Measurements from ENCODE around the gene LINGO1.

The LINGO1 gene

GRCh38 chr15:77631745-77632533, 773 bp downstream of the LINGO1 start:
- peak; percentile 62 for DNase-seq (ENCODE audit: low spot score)

DNA sequence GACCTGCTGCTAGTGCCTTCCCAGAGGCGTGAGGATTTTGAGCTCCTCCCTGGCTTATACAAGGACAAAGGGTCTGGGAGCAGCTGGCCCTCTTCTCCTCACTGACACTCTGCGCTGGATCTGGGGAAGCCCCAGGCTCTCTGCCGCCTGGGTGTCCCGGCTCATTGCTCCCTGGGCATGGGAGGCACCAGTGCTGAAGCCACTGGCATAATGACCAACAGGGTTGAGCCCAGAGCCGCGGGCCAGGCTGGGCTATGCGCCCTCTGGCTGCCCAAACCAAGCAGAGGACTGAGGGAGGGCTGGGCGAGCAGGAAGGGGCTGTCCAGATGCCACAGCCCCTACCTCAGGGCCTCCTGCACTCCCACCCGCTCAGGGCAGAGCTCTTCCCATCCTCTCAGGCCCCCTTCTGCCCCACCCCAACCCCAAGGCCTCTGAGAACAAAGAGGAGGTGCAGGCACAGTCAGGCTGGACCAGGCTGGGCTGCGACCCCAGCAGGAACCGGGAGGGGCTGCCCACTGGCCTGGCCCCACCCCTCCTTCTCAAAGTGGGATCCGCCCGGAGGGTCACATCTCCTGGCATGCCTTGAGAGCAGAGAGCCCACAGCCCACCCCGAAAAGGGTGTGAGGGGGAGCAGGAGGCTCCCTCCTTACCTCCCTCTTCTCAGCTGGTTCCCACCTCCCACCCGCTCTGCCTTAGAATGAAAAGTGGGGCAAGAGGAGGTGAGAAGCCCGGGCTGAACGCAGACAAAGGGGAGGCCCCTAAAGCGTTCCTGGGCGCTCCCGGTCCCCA, 1.6 kb downstream of the LINGO1 start:
- DNase-seq (ENCODE audit: low spot score) = no peak

DNA sequence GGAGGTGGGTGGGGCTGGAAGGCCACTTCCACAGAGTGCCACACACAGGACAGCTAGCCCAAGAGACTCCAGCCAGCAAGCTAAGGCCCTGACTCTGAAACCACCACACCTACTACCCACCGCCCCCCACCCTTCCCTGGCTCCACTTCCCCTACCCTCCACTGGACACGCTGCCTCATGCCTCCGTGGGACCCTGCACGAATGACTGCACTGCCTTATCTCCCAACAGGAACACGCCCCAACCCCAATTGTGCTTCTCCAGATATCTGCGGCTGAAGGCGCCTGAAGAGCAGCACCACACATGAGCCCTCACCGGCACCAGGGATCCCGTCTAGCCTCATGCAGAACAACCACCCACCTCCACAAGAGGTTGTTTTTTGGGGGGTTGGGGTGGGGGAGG, 2.7 kb downstream of the LINGO1 start:
- DNase-seq (ENCODE audit: low spot score) = no peak

DNA sequence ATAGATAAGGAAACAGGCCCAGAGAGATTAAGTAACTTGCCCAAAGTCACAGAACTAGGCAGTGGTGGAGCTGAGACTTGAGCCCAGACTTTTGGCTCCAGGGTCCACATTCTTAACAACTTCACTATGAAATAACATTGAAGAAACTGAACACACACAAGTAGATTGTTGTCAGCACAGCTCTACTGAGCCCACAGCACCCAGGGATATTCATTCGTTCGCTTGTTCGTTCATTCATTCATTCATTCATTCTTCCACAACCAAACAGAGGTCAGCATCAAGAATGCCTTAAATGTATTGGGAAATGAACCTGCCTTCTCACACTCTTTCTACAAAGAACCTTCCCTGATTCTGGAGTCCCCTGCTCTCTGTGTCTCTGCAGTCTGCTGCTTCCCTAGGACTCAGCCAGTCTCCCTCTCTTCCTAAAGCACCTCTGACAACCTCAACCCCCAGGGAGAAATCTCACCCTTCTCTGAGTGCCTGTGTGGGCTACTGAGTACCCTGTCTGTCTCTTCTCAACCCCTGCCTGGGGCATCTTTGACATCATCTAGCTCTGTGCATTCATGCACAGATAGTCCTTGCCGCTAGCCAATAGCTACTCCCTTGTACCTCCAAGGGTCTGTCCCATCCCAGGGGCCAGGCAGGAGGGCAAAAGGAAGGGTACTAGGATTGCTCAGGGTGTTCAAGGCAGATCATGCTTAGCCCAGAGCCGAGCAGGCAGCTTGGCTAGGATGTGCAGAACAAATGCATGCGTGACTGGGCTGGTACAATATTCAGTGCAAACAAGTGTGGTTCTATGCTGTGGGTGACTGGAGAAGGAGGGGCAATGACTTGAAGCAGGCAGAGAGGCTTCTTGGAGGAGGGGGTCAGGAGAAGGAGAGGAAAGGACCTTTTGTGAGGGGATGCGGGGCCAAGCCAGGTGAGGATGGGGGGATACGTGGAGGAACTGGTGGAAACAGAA, 3.4 kb downstream of the LINGO1 start:
- DNase-seq (ENCODE audit: low spot score) = no peak

- DNase-seq (ENCODE audit: low spot score) = no peak
Measured at GRCh38 chr15:77628010-77628409, 4.7 kb downstream of the LINGO1 start.

GRCh38 chr15:77627581-77627980, 5.1 kb downstream of the LINGO1 start:
- DNase-seq (ENCODE audit: low spot score) = no peak

DNA sequence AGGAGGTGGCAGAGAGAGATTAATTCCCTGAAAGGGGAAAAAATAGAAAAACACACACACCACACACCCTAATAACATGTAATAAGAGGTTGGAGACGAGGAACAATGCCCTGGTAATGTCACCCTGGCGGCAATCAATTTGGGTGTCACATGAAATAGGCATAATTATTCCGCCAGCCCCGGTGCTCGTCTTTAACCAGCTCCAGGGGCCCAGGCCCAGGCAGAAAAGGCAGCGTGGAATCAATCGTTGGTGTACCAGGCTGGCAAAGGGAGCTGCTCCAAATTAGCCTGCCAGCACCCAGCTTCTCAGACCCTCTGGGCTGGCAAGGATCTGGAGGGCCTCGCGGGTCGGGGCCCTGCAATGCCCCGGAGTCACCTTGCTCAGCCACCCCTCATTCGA, 5.6 kb downstream of the LINGO1 start:
- DNase-seq (ENCODE audit: low spot score) = no peak

- no peak for DNase-seq (ENCODE audit: low spot score)
Measured at GRCh38 chr15:77626002-77626401, 6.7 kb downstream of the LINGO1 start.

- no peak for DNase-seq (ENCODE audit: low spot score)
Measured at GRCh38 chr15:77625376-77625775, 7.3 kb downstream of the LINGO1 start.

DNA sequence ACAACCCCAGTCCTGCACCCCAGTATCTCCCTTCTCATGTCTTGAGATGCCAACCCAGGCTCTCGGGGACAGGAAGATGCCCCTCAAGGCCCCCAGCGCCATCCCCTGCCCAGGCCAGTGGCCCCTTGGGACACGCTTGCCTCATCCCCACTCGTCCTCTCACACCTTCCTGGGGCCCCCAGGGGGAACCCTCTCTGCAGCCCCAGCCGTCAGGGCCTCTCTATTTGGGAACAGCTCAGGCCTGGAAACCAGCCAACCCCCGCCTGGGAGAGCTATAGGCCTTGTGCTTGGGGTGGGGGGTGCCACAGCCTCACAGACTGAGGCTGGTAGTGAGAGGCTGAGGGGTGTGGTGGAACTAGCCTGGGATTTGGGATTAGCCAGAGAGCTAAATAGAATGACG, 7.8 kb downstream of the LINGO1 start:
- no peak for DNase-seq (ENCODE audit: low spot score)

- no peak for DNase-seq (ENCODE audit: low spot score)
Measured at GRCh38 chr15:77623755-77624524, 8.8 kb downstream of the LINGO1 start.

- peak; percentile 62 for DNase-seq (ENCODE audit: low spot score)
Measured at GRCh38 chr15:77622934-77623754, 9.6 kb downstream of the LINGO1 start.

DNA sequence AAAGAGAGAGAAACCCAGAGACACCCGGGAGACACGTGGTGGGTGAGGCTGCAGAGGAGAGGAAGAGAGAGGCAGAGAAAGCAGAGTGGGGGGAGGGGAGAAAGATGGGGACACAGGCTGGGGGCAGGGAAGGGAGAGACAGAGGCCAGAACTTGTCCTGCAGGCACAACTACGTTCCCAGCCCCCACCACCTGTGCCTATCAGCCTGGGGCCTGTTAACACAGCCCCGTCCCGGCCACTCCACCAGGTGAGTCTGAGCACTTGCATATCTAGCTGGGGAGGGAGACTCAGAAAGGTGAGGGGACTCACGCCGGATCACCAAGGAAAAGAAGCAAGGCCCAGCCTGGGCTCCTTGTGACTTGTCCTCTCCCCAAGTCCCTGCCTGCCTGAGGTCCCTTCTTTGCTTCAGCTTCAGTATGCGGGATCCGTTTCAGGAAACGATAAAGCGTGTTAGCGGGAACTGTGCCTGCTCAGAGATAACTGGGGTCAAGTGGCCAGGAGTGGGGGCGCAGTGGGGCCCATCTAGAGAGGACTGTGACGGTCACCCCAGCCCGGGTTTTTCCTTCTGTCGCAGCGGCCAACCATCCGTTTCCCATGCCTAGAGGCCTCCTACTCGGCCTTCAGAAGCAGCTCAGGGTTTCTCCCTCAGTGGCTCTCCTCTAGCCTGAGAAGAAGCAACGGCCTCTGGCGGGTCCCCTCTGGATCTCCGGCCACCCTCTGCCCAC, 10.3 kb downstream of the LINGO1 start:
- DNase-seq (ENCODE audit: low spot score) = no peak

DNA sequence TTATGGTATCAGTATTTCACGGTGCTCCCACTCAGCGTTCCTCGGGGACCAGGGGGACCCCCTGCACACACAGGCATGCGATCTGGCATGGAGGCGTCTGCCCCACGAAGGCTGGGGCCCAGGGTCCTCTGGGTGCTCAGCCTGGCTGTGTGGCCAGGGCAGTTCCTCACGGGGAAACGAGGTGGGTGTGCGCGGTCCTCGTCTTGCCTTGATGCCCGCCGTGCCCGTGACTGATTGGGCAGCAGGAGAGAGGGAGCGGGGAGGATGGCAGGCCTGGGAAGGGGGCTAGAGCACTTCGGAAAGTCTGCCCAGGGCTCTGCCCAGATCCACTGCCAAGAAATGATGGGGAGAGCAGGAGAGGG, 10.9 kb downstream of the LINGO1 start:
- DNase-seq (ENCODE audit: low spot score) = no peak

GRCh38 chr15:77620960-77621647, 11.6 kb downstream of the LINGO1 start:
- no peak for DNase-seq (ENCODE audit: low spot score)

GRCh38 chr15:77620297-77620696, 12.4 kb downstream of the LINGO1 start:
- DNase-seq (ENCODE audit: low spot score) = no peak

DNA sequence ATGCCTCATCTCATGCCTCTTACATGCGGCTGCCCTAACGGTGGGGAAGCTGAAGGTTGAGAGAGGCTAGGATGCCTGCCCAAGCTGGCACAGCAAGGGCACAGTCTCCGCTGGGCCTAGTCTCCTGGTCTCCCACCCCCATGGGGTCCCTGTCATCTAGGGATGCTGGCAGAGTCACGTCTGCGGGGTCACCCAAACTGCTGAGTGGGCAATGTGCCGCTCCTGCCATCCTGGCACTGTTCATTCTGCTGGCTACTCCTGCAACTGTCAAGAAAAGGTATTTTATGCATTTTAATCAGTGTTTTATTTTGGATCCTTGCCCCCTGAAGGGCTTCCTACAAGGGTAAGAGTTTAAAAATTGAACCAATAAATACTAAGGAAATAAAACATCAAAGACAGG, 12.8 kb downstream of the LINGO1 start:
- no peak for DNase-seq (ENCODE audit: low spot score)

DNA sequence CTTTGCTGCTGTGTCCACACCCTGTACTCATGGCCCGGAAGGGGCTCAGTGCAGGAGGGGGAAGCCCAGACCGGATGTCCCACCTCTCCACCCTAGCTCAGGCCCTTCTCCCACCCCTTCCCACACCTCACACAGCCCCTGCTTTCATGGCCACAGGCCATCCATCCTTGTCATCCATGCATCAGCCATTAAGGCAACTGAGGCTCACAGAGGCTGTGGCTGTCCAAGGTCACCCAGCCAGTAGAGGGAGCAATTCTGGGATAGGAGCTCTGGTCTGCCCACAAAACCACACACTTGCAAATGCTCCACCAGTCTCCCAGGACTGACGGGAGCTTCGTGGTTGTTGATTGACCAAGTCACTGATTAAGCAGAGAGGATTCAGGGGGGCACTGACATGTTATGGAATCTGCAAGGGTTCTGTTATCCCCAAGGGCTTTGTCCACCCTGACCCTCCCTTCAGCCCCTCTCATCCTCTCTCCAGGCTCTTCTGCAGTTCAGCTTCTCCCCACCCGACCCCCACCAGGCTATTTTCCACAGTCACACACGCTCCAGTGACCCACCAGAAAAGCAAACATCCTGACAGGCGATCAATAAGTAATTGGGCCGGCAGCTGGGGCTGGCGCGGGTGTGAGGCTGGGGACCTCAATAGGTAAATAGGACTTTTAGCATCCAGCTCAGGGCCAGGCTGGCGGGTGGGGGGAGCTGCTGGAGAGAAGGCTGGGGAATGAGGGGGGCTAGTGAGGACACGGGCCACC, 15.1 kb downstream of the LINGO1 start:
- no peak for DNase-seq (ENCODE audit: low spot score)

GRCh38 chr15:77616072-77616471, 16.6 kb downstream of the LINGO1 start:
- DNase-seq (ENCODE audit: low spot score) = no peak

Data from iPS-NIHi11 (cell line).